Mammary epithelial cell (primary cell): ENCODE measurements around the gene RETREG3.

Source experiments
- CTCF ChIP-seq, 2 donors: IDR thresholded peaks in 1 of 2; conservative IDR thresholded peaks in 1 of 2; 2 replicates each; pipeline ENCODE4 v1.5.1; 2011 to 2012; ENCODE audit warnings: inconsistent platforms in 2 of 2, low read length in 2 of 2, mild to moderate bottlenecking in 2 of 2, control low read depth in 1 of 2, low read depth in 1 of 2; ENCODE audit not compliant: insufficient read depth in 1 of 2; ENCODE audit errors: extremely low read depth in 1 of 2
- EZH2 ChIP-seq: IDR thresholded peaks from 2 replicates; pipeline ENCODE4 v1.6.1; 2012; ENCODE audit warnings: low read length, inconsistent platforms, borderline replicate concordance

- TF ChIP-seq CTCF (conservative IDR thresholded peaks at IDR 0.05 in 1 of 2, IDR thresholded peaks at IDR 0.05 in 1 of 2; ENCODE audit: extremely low read depth in 1 of 2, insufficient read depth in 1 of 2, low read depth in 1 of 2, low read length in 2 of 2) (no peak), EZH2 (no peak)
Observed at GRCh38 chr17:42617956-42618431, 8.8 kb upstream of the RETREG3 start.
